ENCODE measurements around the gene TMOD3. TPM values are rescaled to one million over a fixed set of nuclear protein-coding genes. Genes with fewer than 3 reads are reported as not detected.
A peak's percentile ranks its signal among the peaks of the same experiment; 100 is the strongest.

Gene TMOD3
- total and polyA plus RNA-seq, 12 donors: 5.4 to 28.7 (median 18.2) TPM

GRCh38 chr15:51842265-51842664, 12.8 kb downstream of the TMOD3 start:
- 97 to 98% methylated on average over 3 of the region's 3 CpGs for WGBS, 2 donors
- DNase-seq: no peak
- intact Hi-C loops (cut with DNase I): loop anchor here in 1 of 10 donors (5.0 kb wide), 1 partner anchor 35 kb away; no protein-coding TSS in a partner anchor
- H3K27ac ChIP-seq: peak overlapping the region in 2 of 10 donors; percentile 34 to 69
- no peak for TF ChIP-seq CTCF (IDR thresholded peaks at IDR 0.05)
- no peaks in the 10 kb centered on the region for H3K27me3 ChIP-seq
- no peak for ATAC-seq
- no peak overlapping the region for H3K4me3 ChIP-seq
- H3K36me3 ChIP-seq: no peaks in the 10 kb centered on the region
- H3K4me1 ChIP-seq: peaks cover 11 to 96% (median 81%) of the 10 kb centered on the region in 9 donors
- no peaks in the 10 kb centered on the region for H3K9me3 ChIP-seq

GRCh38 chr15:51842852-51843737, 13.6 kb downstream of the TMOD3 start:
- Histone ChIP-seq H3K9me3 (no peaks in the 10 kb centered on the region), H3K4me3 (no peak overlapping the region), H3K27ac (peak overlapping the region in 3 of 10 donors; percentile 16 to 69 (median 34)), H3K4me1 (peaks cover 11 to 96% (median 75%) of the 10 kb centered on the region in 9 donors), H3K36me3 (no peaks in the 10 kb centered on the region), H3K27me3 (no peaks in the 10 kb centered on the region)
- 59 to 65% methylated on average over 6 of the region's 6 CpGs for WGBS, 2 donors
- DNase-seq: no peak
- intact Hi-C loops (cut with DNase I): loop anchor here in 1 of 10 donors (5.0 kb wide), 1 partner anchor 34 kb away; no protein-coding TSS in a partner anchor
- peak in 2 of 8 donors; percentile 11 to 32 for ATAC-seq
- TF ChIP-seq CTCF (IDR thresholded peaks at IDR 0.05): no peak

- Histone ChIP-seq H3K4me1 (peaks cover 11 to 100% (median 85%) of the 10 kb centered on the region in 9 donors), H3K4me3 (no peak overlapping the region), H3K27ac (peak overlapping the region in 2 of 10 donors; percentile 34 to 73), H3K36me3 (no peaks in the 10 kb centered on the region), H3K9me3 (no peaks in the 10 kb centered on the region), H3K27me3 (no peaks in the 10 kb centered on the region)
- no peak for ATAC-seq
- no peak for TF ChIP-seq CTCF (IDR thresholded peaks at IDR 0.05)
- WGBS, 2 donors: 71 to 72% methylated on average over 4 of the region's 4 CpGs
- intact Hi-C loops (cut with DNase I): loop anchor here in 2 of 10 donors (5.0 kb wide), 2 partner anchors 32 to 37 kb away; no protein-coding TSS in a partner anchor
- DNase-seq: no peak
Measured at GRCh38 chr15:51844747-51845426, 15.4 kb downstream of the TMOD3 start.

- no peaks in the 10 kb centered on the region for H3K27me3 ChIP-seq
- H3K9me3 ChIP-seq: no peaks in the 10 kb centered on the region
- TF ChIP-seq CTCF (IDR thresholded peaks at IDR 0.05): no peak
- H3K27ac ChIP-seq: peak overlapping the region in 9 of 10 donors; percentile 20 to 73 (median 44)
- no peak overlapping the region for H3K4me3 ChIP-seq
- ATAC-seq (peak in 1 of 8 donors; percentile 14), DNase-seq (no peak)
- intact Hi-C loops (cut with DNase I): loop anchor here in 1 of 10 donors (5.0 kb wide), 1 partner anchor 36 kb away; no protein-coding TSS in a partner anchor
- H3K4me1 ChIP-seq: peaks cover 11 to 99% (median 83%) of the 10 kb centered on the region in 9 donors
- no peaks in the 10 kb centered on the region for H3K36me3 ChIP-seq
- WGBS, 2 donors: 65 to 71% methylated on average over 3 of the region's 3 CpGs
Measured at GRCh38 chr15:51846066-51846462, 16.6 kb downstream of the TMOD3 start.
